Neuron (in vitro differentiated cells): ENCODE data around the gene KIF18A.

Experiments
- H2AFZ ChIP-seq: one replicate; pipeline ENCODE4 v1.6.1; 2013; ENCODE audit warnings: low read depth, mild to moderate bottlenecking, inconsistent platforms, low read length, moderate library complexity
- H3K27me3 ChIP-seq: one replicate; pipeline ENCODE4 v1.6.1; 2013; ENCODE audit warnings: low read length; ENCODE audit not compliant: insufficient read depth
- H3K36me3 ChIP-seq: one replicate; pipeline ENCODE4 v1.6.1; 2013; ENCODE audit warnings: low read length; ENCODE audit not compliant: insufficient read depth
- H3K4me1 ChIP-seq: one replicate; pipeline ENCODE4 v1.6.1; 2013; ENCODE audit warnings: low read length; ENCODE audit not compliant: insufficient read depth
- H3K4me3 ChIP-seq: 2 replicates; pipeline ENCODE4 v1.5.1; 2013; ENCODE audit warnings: mild to moderate bottlenecking, low read length, moderate library complexity
- H3K9me3 ChIP-seq: one replicate; pipeline ENCODE4 v1.6.1; 2013; ENCODE audit warnings: low read length

The KIF18A gene

DNA sequence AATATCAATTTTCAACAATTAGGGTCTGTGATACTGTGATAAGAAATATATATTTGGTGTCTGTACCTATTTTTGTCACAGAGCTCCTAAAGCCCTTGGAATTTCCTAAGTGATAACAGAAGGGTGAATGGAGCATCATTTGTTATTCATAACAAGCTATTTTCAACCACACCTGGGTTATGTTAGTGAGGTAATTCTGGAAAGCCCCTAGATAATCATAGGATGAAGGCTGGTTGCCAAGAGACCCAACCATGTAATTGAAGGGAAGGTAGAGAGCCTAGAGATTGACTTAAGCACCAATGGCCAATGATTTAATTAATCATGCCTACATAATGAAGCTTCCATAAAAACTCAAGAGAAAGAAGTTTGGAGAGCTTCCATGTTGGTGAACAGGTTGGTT, 109.4 kb downstream of the KIF18A start:
- Histone ChIP-seq H3K27me3 (no peaks in the 10 kb centered on the region), H2AFZ (no peak overlapping the region), H3K36me3 (no peaks in the 10 kb centered on the region), H3K4me1 (no peaks in the 10 kb centered on the region), H3K4me3 (no peak overlapping the region), H3K9me3 (peaks cover 11% of the 10 kb centered on the region)

GRCh38 chr11:27997344-27997743, 110.6 kb downstream of the KIF18A start:
- Histone ChIP-seq H3K36me3 (no peaks in the 10 kb centered on the region), H3K4me3 (no peak overlapping the region), H3K27me3 (no peaks in the 10 kb centered on the region), H3K9me3 (peaks cover 7% of the 10 kb centered on the region), H3K4me1 (no peaks in the 10 kb centered on the region), H2AFZ (no peak overlapping the region)

- Histone ChIP-seq H3K4me1 (no peaks in the 10 kb centered on the region), H3K4me3 (no peak overlapping the region), H3K36me3 (no peaks in the 10 kb centered on the region), H2AFZ (no peak overlapping the region), H3K9me3 (peaks cover 2% of the 10 kb centered on the region), H3K27me3 (no peaks in the 10 kb centered on the region)
Measured at GRCh38 chr11:27996066-27996465, 111.9 kb downstream of the KIF18A start.

DNA sequence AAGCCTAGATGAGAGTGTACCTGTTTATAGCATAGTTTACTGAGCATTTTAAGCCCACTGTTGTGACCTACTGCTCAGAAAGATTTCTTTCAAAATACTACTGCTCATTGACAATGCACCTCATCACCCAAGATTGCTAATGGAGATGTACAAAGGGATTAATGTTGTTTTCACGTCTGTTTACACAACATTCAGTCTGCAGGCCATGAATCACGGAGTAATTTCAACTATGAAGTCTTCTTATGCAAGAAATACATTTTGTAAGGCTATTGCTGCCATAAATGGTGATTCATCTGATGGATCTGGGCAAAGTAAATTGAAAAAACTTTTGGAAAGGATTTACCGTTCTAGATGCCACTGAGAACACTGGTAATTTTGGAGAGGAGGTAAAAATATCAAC, 112.9 kb downstream of the KIF18A start:
- H3K9me3 ChIP-seq = peaks cover 2% of the 10 kb centered on the region
- no peak overlapping the region for H3K4me3 ChIP-seq
- no peak overlapping the region for H2AFZ ChIP-seq
- H3K36me3 ChIP-seq = no peaks in the 10 kb centered on the region
- H3K4me1 ChIP-seq = no peaks in the 10 kb centered on the region
- H3K27me3 ChIP-seq = no peaks in the 10 kb centered on the region

GRCh38 chr11:27991736-27992135, 116.2 kb downstream of the KIF18A start:
- H2AFZ ChIP-seq = no peak overlapping the region
- H3K4me3 ChIP-seq = no peak overlapping the region
- H3K4me1 ChIP-seq = no peaks in the 10 kb centered on the region
- H3K9me3 ChIP-seq = no peaks in the 10 kb centered on the region
- no peaks in the 10 kb centered on the region for H3K27me3 ChIP-seq
- H3K36me3 ChIP-seq = no peaks in the 10 kb centered on the region

DNA sequence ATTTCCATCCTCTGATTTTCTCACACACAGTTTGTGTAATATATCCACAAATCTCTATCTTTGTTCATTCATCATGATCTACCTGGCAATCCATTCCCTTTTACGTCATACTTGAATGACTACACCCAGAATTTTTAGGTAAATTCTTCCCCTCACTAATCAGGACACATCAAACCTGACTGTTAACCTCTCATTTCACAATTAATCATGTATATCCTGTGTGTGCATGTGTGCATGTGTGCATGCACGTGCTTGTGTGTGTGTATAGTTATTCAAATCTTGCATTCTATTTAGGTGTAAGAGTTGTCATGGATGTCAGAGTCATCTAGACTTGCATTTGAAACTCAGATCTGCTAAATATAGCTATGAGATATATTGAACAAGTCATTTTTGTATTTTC, 130.4 kb downstream of the KIF18A start:
- no peak overlapping the region for H3K4me3 ChIP-seq
- H3K9me3 ChIP-seq = no peaks in the 10 kb centered on the region
- no peaks in the 10 kb centered on the region for H3K36me3 ChIP-seq
- H3K27me3 ChIP-seq = no peaks in the 10 kb centered on the region
- no peak overlapping the region for H2AFZ ChIP-seq
- H3K4me1 ChIP-seq = no peaks in the 10 kb centered on the region

- no peaks in the 10 kb centered on the region for H3K27me3 ChIP-seq
- H3K4me3 ChIP-seq = no peak overlapping the region
Measured at GRCh38 chr11:27977031-27977430, 130.9 kb downstream of the KIF18A start.

GRCh38 chr11:27976262-27976661, 131.7 kb downstream of the KIF18A start:
- Histone ChIP-seq H3K4me1 (no peaks in the 10 kb centered on the region), H3K27me3 (no peaks in the 10 kb centered on the region), H2AFZ (no peak overlapping the region), H3K4me3 (no peak overlapping the region), H3K9me3 (no peaks in the 10 kb centered on the region), H3K36me3 (no peaks in the 10 kb centered on the region)

More at GRCh38 chr11:27977031-27977430, 130.9 kb downstream of the KIF18A start:
- Histone ChIP-seq H3K36me3 (no peaks in the 10 kb centered on the region), H3K4me1 (no peaks in the 10 kb centered on the region), H3K9me3 (no peaks in the 10 kb centered on the region), H2AFZ (no peak overlapping the region)

DNA sequence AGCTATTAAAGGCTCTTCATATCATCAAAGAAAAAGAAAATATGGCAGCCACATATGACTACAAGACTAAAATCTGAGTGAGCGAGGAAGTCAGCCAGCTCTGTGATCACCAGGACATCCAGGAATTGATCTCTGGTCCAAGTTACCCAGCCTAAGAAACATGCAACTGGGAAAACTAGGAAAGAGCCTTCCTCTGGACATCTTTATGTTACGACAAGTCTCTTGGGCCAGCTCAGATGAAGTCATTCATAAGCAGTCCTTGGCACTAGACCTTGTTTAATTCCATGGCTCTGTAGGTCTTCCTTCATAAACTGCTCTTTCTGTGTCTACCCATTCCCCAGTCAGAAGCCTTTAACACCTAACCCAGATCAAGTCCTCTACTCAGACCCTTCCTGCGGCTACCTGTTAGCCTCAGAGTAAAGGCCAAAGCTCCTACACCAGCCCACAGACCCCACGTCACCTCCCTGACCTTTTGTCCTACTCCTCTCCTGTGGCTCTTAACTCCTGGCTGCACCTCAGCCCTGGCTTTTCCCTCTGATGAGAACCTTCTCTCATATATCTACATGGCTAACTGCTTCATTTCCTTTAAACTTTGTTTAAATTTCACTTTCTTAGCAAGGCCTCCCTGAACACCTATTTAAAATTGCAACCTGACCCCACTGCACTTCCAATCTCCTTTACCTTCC, 134.0 kb downstream of the KIF18A start:
- H3K36me3 ChIP-seq = no peaks in the 10 kb centered on the region
- H3K27me3 ChIP-seq = no peaks in the 10 kb centered on the region
- no peak overlapping the region for H3K4me3 ChIP-seq
- no peaks in the 10 kb centered on the region for H3K4me1 ChIP-seq
- H3K9me3 ChIP-seq = no peaks in the 10 kb centered on the region
- H2AFZ ChIP-seq = no peak overlapping the region

- no peaks in the 10 kb centered on the region for H3K36me3 ChIP-seq
- H3K27me3 ChIP-seq = no peaks in the 10 kb centered on the region
- H3K4me1 ChIP-seq = no peaks in the 10 kb centered on the region
- no peak overlapping the region for H2AFZ ChIP-seq
- no peaks in the 10 kb centered on the region for H3K9me3 ChIP-seq
- H3K4me3 ChIP-seq = no peak overlapping the region
Measured at GRCh38 chr11:27972522-27973170, 135.3 kb downstream of the KIF18A start.

GRCh38 chr11:27971171-27971570, 136.8 kb downstream of the KIF18A start:
- no peaks in the 10 kb centered on the region for H3K9me3 ChIP-seq

More at GRCh38 chr11:27971171-27971570, 136.8 kb downstream of the KIF18A start:
- H3K36me3 ChIP-seq = no peaks in the 10 kb centered on the region
- no peak overlapping the region for H3K4me3 ChIP-seq
- H3K4me1 ChIP-seq = no peaks in the 10 kb centered on the region
- no peak overlapping the region for H2AFZ ChIP-seq
- no peaks in the 10 kb centered on the region for H3K27me3 ChIP-seq
